Measurements from ENCODE around the gene C1QL4.

The C1QL4 gene

GRCh38 chr12:49296034-49296835 lies 40.8 kb downstream of the C1QL4 start:
- no peak for TF ChIP-seq ZNF274 (IDR thresholded peaks at IDR 0.05; ENCODE audit: low read depth, low read length)
- no peak for TF ChIP-seq SUZ12 (IDR thresholded peaks at IDR 0.05; ENCODE audit: extremely low read depth, insufficient read depth, insufficient read length)
- TF ChIP-seq YY1 (IDR thresholded peaks at IDR 0.05; ENCODE audit: insufficient read depth, insufficient read length), result no peak
- Histone ChIP-seq H3K4me1 (ENCODE audit: insufficient read depth, insufficient read length) (peaks cover 35% of the 10 kb centered on the region), H3K4me3 (ENCODE audit: insufficient read length, low read depth) (peak overlapping the region; percentile 47), H3K9ac (ENCODE audit: insufficient read length, low read depth) (peak overlapping the region; percentile 62), H3K9me3 (ENCODE audit: insufficient read depth, low read length) (peaks cover 16% of the 10 kb centered on the region; the same call in 1 of the 2 replicates), H3K27me3 (ENCODE audit: insufficient read depth, insufficient read length) (peaks cover 36% of the 10 kb centered on the region), H3K36me3 (ENCODE audit: insufficient read depth, insufficient read length, low read length) (no peaks in the 10 kb centered on the region)
- no peak for DNase-seq (ENCODE audit: low read depth, low spot score)

DNA sequence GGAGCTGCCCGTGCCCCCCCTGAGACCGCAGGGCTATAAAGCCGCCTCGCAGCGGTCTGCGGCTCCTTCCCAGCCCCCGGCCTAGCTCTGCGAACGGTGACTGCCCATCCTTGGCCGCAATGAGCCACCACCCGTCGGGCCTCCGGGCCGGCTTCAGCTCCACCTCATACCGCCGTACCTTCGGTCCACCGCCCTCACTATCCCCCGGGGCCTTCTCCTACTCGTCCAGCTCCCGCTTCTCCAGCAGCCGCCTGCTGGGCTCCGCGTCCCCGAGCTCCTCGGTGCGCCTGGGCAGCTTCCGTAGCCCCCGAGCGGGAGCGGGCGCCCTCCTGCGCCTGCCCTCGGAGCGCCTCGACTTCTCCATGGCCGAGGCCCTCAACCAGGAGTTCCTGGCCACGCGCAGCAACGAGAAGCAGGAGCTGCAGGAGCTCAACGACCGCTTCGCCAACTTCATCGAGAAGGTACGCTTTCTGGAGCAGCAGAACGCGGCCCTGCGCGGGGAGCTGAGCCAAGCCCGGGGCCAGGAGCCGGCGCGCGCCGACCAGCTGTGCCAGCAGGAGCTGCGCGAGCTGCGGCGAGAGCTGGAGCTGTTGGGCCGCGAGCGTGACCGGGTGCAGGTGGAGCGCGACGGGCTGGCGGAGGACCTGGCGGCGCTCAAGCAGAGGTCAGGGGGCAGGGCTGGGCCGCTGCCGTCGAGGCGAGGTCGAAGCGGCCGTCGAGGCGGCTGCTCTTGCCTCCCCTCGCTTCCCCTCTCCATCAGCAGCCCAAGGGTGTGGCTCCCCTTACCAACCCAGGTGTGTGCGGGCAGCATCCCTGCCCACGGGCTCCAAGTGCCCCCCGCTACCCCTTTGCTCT lies 41.7 kb downstream of the C1QL4 start, which contains the start of gene PRPH:
Gene PRPH, plus strand, starts transcription at position 66 of the 855 bp plus-strand sequence. Its CDS starts 54 bp downstream, at position 120.
- H3K36me3 ChIP-seq (ENCODE audit: insufficient read depth, insufficient read length, low read length), result no peaks in the 10 kb centered on the region
- peaks cover 35% of the 10 kb centered on the region for H3K4me1 ChIP-seq (ENCODE audit: insufficient read depth, insufficient read length)
- no peak within 1 kb of the TSS for H3K4me3 ChIP-seq (ENCODE audit: insufficient read length, low read depth)
- DNase-seq (ENCODE audit: low read depth, low spot score), result no peak
- peak within 1 kb of the TSS; percentile 9 for H3K9ac ChIP-seq (ENCODE audit: insufficient read length, low read depth)
- peaks cover 16% of the 10 kb centered on the region; the same call in 1 of the 2 replicates for H3K9me3 ChIP-seq (ENCODE audit: insufficient read depth, low read length)
- no peak for TF ChIP-seq YY1 (IDR thresholded peaks at IDR 0.05; ENCODE audit: insufficient read depth, insufficient read length)
- no peak for TF ChIP-seq ZNF274 (IDR thresholded peaks at IDR 0.05; ENCODE audit: low read depth, low read length)
- no peak for TF ChIP-seq SUZ12 (IDR thresholded peaks at IDR 0.05; ENCODE audit: extremely low read depth, insufficient read depth, insufficient read length)
- H3K27me3 ChIP-seq (ENCODE audit: insufficient read depth, insufficient read length), result peaks cover 36% of the 10 kb centered on the region

DNA sequence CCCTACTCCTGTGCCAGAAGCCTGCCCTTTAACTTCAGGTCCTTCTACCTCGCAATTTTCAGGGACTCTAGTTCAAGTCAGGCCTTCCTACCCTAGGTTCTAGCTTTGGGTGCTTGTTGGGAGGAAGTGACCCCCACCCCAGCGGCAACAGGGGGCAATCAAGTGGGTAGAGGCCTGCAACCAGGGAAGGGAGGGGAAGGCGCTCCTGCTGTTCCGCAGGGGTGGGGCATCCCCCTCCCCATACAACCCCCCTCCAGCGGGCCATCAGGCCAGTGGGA lies 42.2 kb downstream of the C1QL4 start:
- TF ChIP-seq SUZ12 (IDR thresholded peaks at IDR 0.05; ENCODE audit: extremely low read depth, insufficient read depth, insufficient read length), result no peak
- no peak for TF ChIP-seq ZNF274 (IDR thresholded peaks at IDR 0.05; ENCODE audit: low read depth, low read length)
- TF ChIP-seq YY1 (IDR thresholded peaks at IDR 0.05; ENCODE audit: insufficient read depth, insufficient read length), result no peak
- no peak overlapping the region for H3K4me3 ChIP-seq (ENCODE audit: insufficient read length, low read depth)
- H3K27me3 ChIP-seq (ENCODE audit: insufficient read depth, insufficient read length), result peaks cover 36% of the 10 kb centered on the region
- no peak for DNase-seq (ENCODE audit: low read depth, low spot score)
- H3K36me3 ChIP-seq (ENCODE audit: insufficient read depth, insufficient read length, low read length), result no peaks in the 10 kb centered on the region
- peaks cover 35% of the 10 kb centered on the region for H3K4me1 ChIP-seq (ENCODE audit: insufficient read depth, insufficient read length)
- H3K9ac ChIP-seq (ENCODE audit: insufficient read length, low read depth), result peak overlapping the region; percentile 9
- H3K9me3 ChIP-seq (ENCODE audit: insufficient read depth, low read length), result peaks cover 16% of the 10 kb centered on the region; the same call in 1 of the 2 replicates

- Histone ChIP-seq H3K4me3 (ENCODE audit: insufficient read length, low read depth) (no peak overlapping the region), H3K9ac (ENCODE audit: insufficient read length, low read depth) (no peak overlapping the region), H3K9me3 (ENCODE audit: insufficient read depth, low read length) (peaks cover 16% of the 10 kb centered on the region; the same call in 1 of the 2 replicates), H3K36me3 (ENCODE audit: insufficient read depth, insufficient read length, low read length) (no peaks in the 10 kb centered on the region), H3K4me1 (ENCODE audit: insufficient read depth, insufficient read length) (peaks cover 35% of the 10 kb centered on the region), H3K27me3 (ENCODE audit: insufficient read depth, insufficient read length) (peaks cover 36% of the 10 kb centered on the region)
- DNase-seq (ENCODE audit: low read depth, low spot score), result no peak
- TF ChIP-seq YY1 (IDR thresholded peaks at IDR 0.05; ENCODE audit: insufficient read depth, insufficient read length) (no peak), ZNF274 (IDR thresholded peaks at IDR 0.05; ENCODE audit: low read depth, low read length) (no peak), SUZ12 (IDR thresholded peaks at IDR 0.05; ENCODE audit: extremely low read depth, insufficient read depth, insufficient read length) (no peak)
Measured at GRCh38 chr12:49294086-49294803, 42.7 kb downstream of the C1QL4 start.

- H3K9ac ChIP-seq (ENCODE audit: insufficient read length, low read depth), result peak overlapping the region; percentile 46
- no peak overlapping the region for H3K4me3 ChIP-seq (ENCODE audit: insufficient read length, low read depth)
- H3K9me3 ChIP-seq (ENCODE audit: insufficient read depth, low read length), result peaks cover 16% of the 10 kb centered on the region; the same call in 1 of the 2 replicates
- H3K4me1 ChIP-seq (ENCODE audit: insufficient read depth, insufficient read length), result peaks cover 38% of the 10 kb centered on the region
- no peak for TF ChIP-seq SUZ12 (IDR thresholded peaks at IDR 0.05; ENCODE audit: extremely low read depth, insufficient read depth, insufficient read length)
- TF ChIP-seq ZNF274 (IDR thresholded peaks at IDR 0.05; ENCODE audit: low read depth, low read length), result no peak
- no peak for TF ChIP-seq YY1 (IDR thresholded peaks at IDR 0.05; ENCODE audit: insufficient read depth, insufficient read length)
- DNase-seq (ENCODE audit: low read depth, low spot score), result no peak
- no peaks in the 10 kb centered on the region for H3K36me3 ChIP-seq (ENCODE audit: insufficient read depth, insufficient read length, low read length)
- peaks cover 30% of the 10 kb centered on the region for H3K27me3 ChIP-seq (ENCODE audit: insufficient read depth, insufficient read length)
Measured at GRCh38 chr12:49293056-49293956, 43.7 kb downstream of the C1QL4 start.

GRCh38 chr12:49292729-49293055 lies 44.3 kb downstream of the C1QL4 start:
- Histone ChIP-seq H3K4me3 (ENCODE audit: insufficient read length, low read depth) (no peak overlapping the region), H3K9ac (ENCODE audit: insufficient read length, low read depth) (peak overlapping the region; percentile 46), H3K27me3 (ENCODE audit: insufficient read depth, insufficient read length) (peaks cover 24% of the 10 kb centered on the region), H3K9me3 (ENCODE audit: insufficient read depth, low read length) (peaks cover 16% of the 10 kb centered on the region; the same call in 1 of the 2 replicates), H3K4me1 (ENCODE audit: insufficient read depth, insufficient read length) (peaks cover 38% of the 10 kb centered on the region), H3K36me3 (ENCODE audit: insufficient read depth, insufficient read length, low read length) (no peaks in the 10 kb centered on the region)
- no peak for TF ChIP-seq SUZ12 (IDR thresholded peaks at IDR 0.05; ENCODE audit: extremely low read depth, insufficient read depth, insufficient read length)
- TF ChIP-seq YY1 (IDR thresholded peaks at IDR 0.05; ENCODE audit: insufficient read depth, insufficient read length), result no peak
- no peak for TF ChIP-seq ZNF274 (IDR thresholded peaks at IDR 0.05; ENCODE audit: low read depth, low read length)
- no peak for DNase-seq (ENCODE audit: low read depth, low spot score)

Measured in NT2/D1 (cell line).